GM18520 (cell line): ENCODE data around the gene ZNF621.

Experiments used
- ATAC-seq: cut with Tn5 transposase; IDR thresholded peaks from one replicate; pipeline ENCODE4 v1.9.1; 2021; ENCODE audit not compliant: unreplicated experiment

Gene ZNF621

GRCh38 chr3:40524568-40525285 is at the start of gene ZNF621:
Gene ZNF621 (plus strand): TSS chr3:40524960. CDS start chr3:40525841, 881 bp downstream.
- peak; percentile 97 for ATAC-seq

GRCh38 chr3:40476478-40477470 is 48.0 kb upstream of the ZNF621 start, which contains the start of gene ZNF619:
Gene ZNF619 (plus strand): TSS chr3:40477122. CDS start chr3:40477980, 858 bp downstream.
- ATAC-seq = no peak

DNA sequence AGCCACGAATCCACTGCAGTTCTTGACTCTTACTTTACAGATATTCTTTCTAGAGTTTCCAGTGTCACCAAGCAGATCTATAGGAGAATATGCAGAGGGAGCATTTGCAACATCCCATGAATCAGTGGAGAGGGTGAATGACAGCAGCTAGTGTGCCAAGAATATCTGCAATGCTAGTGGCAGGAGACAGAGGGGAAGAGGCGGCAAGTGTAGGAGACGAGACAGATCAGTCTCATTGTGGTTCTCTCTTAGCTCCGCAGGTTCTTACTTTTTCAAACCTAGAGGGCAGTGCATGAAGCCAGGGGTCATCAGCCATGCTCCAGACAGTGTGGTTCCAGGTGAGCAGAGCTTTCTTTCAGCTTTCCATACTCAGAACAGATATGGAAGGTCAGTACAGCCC is 47.1 kb upstream of the ZNF621 start:
- ATAC-seq = no peak

- no peak for ATAC-seq
These were observed 37.6 kb upstream of the ZNF621 start for GRCh38 chr3:40487172-40487571.

- no peak for ATAC-seq
These were observed 33.8 kb upstream of the ZNF621 start for GRCh38 chr3:40490916-40491315.

DNA sequence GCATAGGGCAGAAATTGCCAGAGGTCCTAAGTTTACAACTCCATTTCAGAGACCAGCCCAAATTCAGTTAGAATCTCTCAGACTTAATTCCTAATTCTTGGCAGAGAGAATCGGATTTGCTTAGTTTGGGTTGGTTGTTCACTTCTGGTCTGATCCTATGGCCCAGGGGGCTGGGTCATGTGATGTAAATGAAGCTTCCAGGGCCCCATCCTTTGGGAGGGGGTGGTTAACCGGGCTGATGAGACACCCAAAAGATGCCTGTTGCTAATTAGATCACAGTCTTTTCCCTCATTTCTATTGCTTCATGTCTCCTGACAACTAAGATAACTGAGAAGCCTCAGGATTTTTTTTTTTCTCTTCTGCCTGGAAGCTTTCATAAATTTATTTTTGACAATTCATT is 30.1 kb upstream of the ZNF621 start:
- no peak for ATAC-seq

DNA sequence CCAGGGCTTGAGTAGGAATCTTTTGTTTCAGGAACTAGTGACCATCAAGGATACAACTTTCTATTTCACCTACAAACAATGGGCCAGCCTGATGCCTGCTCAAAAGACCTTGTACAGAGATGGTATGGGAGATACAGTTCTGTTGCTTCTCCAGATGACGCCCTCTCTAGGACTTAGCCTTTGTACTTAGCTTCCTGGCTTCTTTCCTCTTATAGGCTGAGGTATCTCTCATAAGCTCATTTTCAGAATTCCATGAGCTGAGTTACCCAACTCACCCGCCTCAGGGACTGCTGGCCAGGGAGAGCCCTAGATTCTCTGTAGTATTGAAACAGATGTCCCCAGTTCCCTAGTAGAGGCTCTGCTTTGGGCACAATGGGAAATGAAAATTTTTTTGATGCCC is 27.5 kb upstream of the ZNF621 start:
- ATAC-seq = no peak

DNA sequence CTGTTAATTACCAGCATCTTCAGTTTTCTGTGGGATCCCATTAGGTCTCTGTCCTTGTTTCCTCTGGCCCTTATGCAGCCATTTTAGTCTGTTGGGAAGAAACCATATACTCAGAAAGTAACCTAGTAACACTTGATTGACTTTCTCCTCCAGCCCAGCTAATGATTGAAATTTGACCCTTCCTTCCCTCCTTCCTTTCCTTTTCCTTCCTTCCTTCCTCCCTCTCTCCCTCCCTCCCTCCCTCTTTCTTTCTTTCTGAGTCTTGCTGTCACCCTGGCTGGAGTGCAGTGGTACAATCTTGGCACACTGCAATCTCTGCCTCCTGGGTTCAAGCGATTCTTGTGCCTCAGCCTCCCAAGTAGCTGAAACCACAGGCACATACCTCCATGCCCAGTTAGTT is 24.8 kb upstream of the ZNF621 start:
- no peak for ATAC-seq

GRCh38 chr3:40502034-40502433 is 22.7 kb upstream of the ZNF621 start:
- ATAC-seq = no peak

DNA sequence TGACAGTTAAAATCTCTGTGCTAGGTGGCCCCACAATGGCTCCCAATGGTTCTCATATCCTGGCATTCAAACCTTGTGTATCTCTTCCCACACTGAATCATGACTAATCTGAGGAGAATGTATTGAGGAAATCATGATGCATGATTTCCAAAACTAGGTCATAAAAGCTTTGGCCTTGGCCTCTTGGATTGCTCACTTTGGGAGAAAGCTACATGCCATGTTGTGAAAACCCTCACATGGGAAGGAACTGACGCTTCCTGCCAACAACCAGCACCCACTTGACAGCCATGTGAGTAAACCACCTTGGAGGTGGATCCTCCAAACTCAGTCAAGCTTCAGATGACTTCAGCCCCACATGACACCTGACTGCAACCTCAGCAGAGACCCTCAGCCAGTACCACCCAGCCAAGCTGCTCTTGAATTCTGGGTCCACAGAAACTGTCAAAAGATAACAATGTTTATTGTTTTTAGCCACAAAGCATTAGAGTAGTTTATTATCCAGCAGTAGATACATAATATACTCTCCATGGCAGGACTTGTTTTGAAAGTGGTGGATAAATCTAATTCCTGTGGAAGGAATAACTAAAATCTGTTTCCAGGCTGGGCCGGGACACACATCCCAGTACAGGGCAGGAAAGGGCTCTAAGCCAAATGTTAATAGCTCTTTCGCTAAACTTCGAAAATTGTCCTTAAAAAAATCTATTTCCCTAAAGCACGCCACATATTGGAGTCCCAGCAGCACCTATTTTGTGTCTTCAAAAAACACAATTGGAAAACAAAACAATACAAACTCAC is 19.9 kb upstream of the ZNF621 start:
- ATAC-seq = no peak

DNA sequence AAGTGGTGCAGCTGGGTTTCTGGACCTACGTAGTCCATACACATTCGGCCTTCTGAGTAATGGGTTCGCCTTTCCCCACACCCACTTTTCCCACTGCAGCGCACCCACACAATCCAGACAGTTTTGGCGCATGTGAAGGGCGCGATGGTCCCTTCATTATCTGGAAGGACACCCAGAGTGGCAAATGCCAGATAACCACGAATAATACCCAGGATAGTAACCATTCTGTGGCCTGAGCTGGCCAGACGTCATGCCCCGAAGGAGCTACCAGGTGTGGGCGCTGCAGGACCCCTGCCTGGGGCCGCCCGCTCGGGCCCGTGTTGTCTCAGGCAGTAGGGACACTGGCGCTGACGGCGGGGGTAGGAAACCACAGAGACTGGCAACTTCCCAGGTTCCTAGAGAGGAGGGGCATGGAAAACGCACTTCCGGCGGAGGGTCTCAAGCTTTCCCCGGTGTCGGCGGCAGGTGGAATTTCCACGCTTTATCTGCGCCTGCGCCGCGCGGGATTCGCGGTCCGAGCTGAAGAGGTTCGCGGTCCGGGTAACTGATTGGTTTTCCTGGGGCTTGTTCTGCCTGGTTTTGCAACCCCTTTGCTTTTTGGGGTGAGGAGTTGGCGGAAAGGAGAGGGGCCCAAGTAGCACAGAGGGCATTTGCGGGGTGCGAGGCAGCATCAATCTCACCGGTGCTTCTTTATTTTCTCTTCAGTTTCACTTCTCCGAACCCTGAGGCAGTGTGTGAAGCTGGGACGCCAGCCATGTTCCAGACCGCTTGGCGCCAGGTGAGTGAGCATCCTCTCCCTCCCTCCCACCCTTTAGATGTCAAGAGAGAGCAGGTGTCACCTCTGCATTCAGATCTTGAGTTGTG is 18.9 kb upstream of the ZNF621 start, which contains the start of gene ZNF620:
ZNF620 (plus strand) TSS at position 441 of the 864 bp plus-strand sequence; CDS start at position 755, 314 bp downstream.
- no peak for ATAC-seq

DNA sequence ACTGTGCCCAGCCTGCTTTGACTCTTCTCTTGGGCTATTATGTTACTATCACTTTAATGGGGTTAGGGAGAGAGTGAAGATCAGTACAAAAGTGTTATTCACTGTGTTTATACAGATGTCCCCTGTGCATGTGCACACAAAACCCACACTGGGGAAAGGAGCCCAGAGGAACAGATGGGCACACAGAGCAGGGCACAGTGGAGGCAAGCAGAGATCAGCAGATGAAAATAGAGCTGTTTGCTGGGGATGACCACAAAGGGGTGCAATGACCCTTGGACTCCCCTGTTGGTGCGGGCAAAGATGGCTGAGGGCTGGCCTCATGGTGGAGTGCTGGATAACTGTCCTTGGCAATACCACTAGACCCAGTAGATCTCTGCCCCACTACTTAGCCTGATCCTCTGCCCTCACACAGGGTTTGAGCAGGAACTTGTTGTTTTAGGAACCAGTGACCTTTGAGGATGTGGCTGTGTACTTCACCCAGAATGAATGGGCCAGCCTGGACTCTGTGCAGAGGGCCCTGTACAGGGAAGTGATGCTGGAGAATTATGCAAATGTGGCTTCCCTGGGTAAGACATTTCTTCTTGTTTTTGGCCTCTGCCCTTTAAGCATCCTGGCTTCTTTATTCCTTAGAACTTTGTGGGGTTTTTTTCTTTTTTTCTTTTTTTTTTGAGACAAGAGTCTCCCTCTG is 13.6 kb upstream of the ZNF621 start:
- no peak for ATAC-seq

GRCh38 chr3:40516201-40516600 is 8.6 kb upstream of the ZNF621 start:
- ATAC-seq = no peak

GRCh38 chr3:40518067-40518466 is 6.7 kb upstream of the ZNF621 start:
- ATAC-seq = no peak

DNA sequence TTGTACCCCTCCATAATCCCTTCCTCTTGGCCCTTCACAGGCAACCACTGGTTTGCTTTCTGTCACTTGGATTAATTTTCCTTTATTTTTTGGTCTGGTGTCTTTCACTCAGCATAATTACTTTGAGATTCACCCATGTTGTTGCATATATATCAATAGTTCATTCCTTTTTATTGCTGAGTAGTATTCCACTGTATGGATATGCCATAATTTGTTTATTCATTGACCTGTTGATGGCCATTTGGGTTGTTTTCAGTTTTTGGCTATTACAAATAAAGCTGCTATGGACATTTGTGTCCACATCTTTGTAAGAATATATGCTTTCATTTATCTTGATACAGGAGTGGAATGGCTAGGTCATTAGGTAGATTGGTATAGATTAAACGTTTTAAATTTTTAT is 5.9 kb upstream of the ZNF621 start:
- ATAC-seq = no peak

DNA sequence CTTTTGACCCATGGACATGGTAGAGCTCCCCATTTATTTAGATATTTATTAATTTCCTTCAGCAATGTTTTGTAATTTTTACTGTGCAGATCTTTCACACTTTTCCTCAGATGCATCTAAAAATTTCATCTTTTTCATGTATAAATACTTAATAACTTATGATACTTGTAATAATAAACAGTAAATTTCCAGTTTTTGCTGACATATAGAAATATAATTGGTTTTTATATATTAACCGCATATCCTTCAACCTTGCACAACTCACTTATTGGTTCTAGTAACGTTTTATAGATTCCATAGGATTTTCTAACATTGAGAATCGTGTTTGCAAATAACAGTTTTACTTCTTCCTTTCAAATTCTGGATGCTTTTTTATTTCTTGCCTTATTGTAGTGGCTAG is 3.5 kb upstream of the ZNF621 start:
- no peak for ATAC-seq

DNA sequence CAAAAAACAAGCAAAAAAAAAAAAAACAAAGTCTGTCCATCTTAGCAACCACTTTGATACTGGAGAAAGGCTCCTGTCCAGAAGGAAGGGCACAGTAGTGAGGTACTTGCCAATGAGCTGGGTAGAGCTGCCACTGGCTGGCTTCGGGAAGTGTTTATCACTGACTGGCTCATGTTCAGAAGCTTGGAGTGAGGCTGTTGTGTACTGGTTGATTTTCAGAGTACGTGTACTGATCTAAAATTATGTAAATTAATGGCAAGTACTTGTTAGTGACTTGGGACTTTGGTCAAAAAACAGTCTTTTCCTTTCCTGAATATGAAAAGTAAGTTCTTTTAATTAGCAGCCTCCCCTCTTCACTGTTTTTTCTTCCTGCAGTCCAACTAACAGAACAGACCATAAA is 979 bp upstream of the ZNF621 start:
- ATAC-seq = no peak

DNA sequence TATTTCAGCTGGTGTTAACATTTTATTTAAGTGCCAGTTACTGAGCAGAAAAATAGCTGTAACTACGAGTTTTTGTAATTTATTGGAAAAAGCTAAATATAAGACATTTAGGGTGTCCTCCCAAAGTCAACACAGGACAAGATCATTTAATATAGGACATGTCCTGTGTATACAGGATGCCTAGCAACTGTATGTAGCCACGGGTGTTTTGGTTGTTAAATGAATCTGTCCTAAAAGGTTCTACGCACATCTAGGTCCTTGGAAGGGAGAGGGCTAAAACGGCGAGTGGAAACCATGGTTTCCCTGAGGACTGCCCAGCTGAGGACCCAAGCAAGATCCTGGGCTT is 565 bp upstream of the ZNF621 start:
- no peak for ATAC-seq

DNA sequence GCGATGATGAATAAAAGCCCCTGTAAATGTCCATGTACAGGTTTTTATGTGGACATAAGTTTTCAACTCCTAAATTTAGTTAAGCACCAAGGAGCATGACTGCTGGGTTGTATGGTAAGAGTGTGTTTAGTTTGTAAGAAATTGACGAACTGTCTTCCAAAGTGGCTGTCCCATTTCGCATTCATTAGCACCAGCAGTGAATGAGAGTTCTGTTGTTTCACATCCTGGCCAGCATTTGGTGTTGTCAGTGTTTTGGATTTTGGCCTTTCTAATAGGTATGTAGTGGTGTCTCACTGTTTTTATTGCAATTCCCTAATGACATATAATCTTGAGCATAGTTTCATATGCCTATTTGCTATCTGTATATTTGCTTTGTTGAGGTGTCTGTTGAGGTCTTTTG is 3.7 kb downstream of the ZNF621 start:
- no peak for ATAC-seq

DNA sequence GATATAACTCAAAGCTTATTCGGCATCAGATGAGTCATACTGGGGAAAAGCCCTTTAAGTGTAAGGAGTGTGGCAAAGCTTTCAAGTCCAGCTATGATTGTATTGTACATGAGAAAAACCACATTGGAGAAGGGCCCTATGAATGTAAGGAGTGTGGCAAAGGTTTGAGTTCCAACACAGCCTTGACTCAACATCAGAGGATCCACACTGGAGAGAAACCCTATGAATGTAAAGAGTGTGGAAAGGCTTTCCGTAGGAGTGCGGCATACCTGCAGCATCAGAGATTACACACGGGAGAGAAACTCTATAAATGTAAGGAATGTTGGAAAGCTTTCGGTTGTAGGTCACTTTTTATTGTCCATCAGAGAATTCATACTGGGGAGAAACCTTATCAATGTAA is 7.5 kb downstream of the ZNF621 start:
- no peak for ATAC-seq
